ENCODE results near the gene GATA5.

The GATA5 gene

GRCh38 chr20:62518911-62519310 lies 43.1 kb upstream of the GATA5 start:
- no peak for TF ChIP-seq GABPA (IDR thresholded peaks at IDR 0.05; ENCODE audit: low read depth)
- TF ChIP-seq REST (IDR thresholded peaks at IDR 0.05; ENCODE audit: insufficient replicate concordance, low read depth) = no peak
- no peak for TF ChIP-seq POLR2AphosphoS5 (IDR thresholded peaks at IDR 0.05; ENCODE audit: low read depth)
- no peak for TF ChIP-seq SPI1 (IDR thresholded peaks at IDR 0.05; ENCODE audit: borderline replicate concordance, low read depth)
- no peak for TF ChIP-seq CTCF (IDR thresholded peaks at IDR 0.05; ENCODE audit: insufficient read depth, low read length)
- Histone ChIP-seq H3K27ac (replicated peaks) (no peak overlapping the region), H3K4me3 (replicated peaks; ENCODE audit: insufficient read depth, low read length) (no peak overlapping the region), H3K27me3 (ENCODE audit: insufficient read depth, poor library complexity, severe bottlenecking) (peaks cover 21% of the 10 kb centered on the region)
- no peak for DNase-seq (ENCODE audit: low read depth in 1 of 2, low spot score in 1 of 2)

GRCh38 chr20:62517901-62518610 lies 42.3 kb upstream of the GATA5 start:
- H3K4me3 ChIP-seq (replicated peaks; ENCODE audit: insufficient read depth, low read length) = no peak overlapping the region
- no peak overlapping the region for H3K27ac ChIP-seq (replicated peaks)
- TF ChIP-seq SPI1 (IDR thresholded peaks at IDR 0.05; ENCODE audit: borderline replicate concordance, low read depth) (no peak), GABPA (IDR thresholded peaks at IDR 0.05; ENCODE audit: low read depth) (no peak), REST (IDR thresholded peaks at IDR 0.05; ENCODE audit: insufficient replicate concordance, low read depth) (no peak), POLR2AphosphoS5 (IDR thresholded peaks at IDR 0.05; ENCODE audit: low read depth) (no peak), CTCF (IDR thresholded peaks at IDR 0.05; ENCODE audit: insufficient read depth, low read length) (no peak)
- H3K27me3 ChIP-seq (ENCODE audit: insufficient read depth, poor library complexity, severe bottlenecking) = peaks cover 25% of the 10 kb centered on the region
- no peak for DNase-seq (ENCODE audit: low read depth in 1 of 2, low spot score in 1 of 2)

- no peak overlapping the region for H3K27ac ChIP-seq (replicated peaks)
- H3K27me3 ChIP-seq (ENCODE audit: insufficient read depth, poor library complexity, severe bottlenecking) = peaks cover 27% of the 10 kb centered on the region
- no peak overlapping the region for H3K4me3 ChIP-seq (replicated peaks; ENCODE audit: insufficient read depth, low read length)
- DNase-seq (ENCODE audit: low read depth in 1 of 2, low spot score in 1 of 2) = no peak
- TF ChIP-seq SPI1 (IDR thresholded peaks at IDR 0.05; ENCODE audit: borderline replicate concordance, low read depth) (no peak), POLR2AphosphoS5 (IDR thresholded peaks at IDR 0.05; ENCODE audit: low read depth) (no peak), CTCF (IDR thresholded peaks at IDR 0.05; ENCODE audit: insufficient read depth, low read length) (no peak), REST (IDR thresholded peaks at IDR 0.05; ENCODE audit: insufficient replicate concordance, low read depth) (no peak)
Measured at GRCh38 chr20:62517168-62517567, 41.4 kb upstream of the GATA5 start.
